PC-3 (cell line): ENCODE measurements around the gene OSBPL9. TPM values are rescaled to one million over a fixed set of nuclear protein-coding genes. Genes with fewer than 3 reads are reported as not detected.

Experiments
- ATAC-seq: fragments of 200-7000 bp; cut with Tn5 transposase; 2 replicates; pipeline ENCODE4 v1.9.1; 2020; ENCODE audit warnings: mild to moderate bottlenecking, moderate library complexity
- BruUV-seq: library from RNA; stranded (reverse); fragments of 400-500 nt; replicated peaks from 2 replicates; lab custom pipeline; 2021; lab: Mats Ljungman, UMichigan
- CTCF ChIA-PET: fragments of 300-600 bp; sonication (Branson Sonifier 250); formaldehyde crosslinking; loops from one replicate; lab custom pipeline; 2022; ENCODE audit warnings: antibody characterized with exemption; lab: Charles Lee
- POLR2A ChIA-PET: fragments of 300-600 bp; sonication (Branson Sonifier 250); formaldehyde crosslinking; loops from one replicate; lab custom pipeline; 2022; ENCODE audit warnings: antibody characterized with exemption; ENCODE audit not compliant: unreplicated experiment; lab: Charles Lee
- DNase-seq: peaks from one replicate; pipeline ENCODE4 v3.0.0-alpha.2; 2015
- H2AFZ ChIP-seq: fragments of 300-600 bp; sonication (generic); 2 replicates; pipeline ENCODE4 v1.6.0; 2016; ENCODE audit warnings: antibody characterized with exemption, low read length
- H3F3A ChIP-seq: fragments of 300-600 bp; sonication (generic); one replicate; pipeline ENCODE4 v1.6.0; 2017; ENCODE audit warnings: antibody characterized with exemption, low read length, control low read depth, mild to moderate bottlenecking; ENCODE audit not compliant: unreplicated experiment
- H3K27ac ChIP-seq: fragments of 300-600 bp; sonication (generic); 2 replicates; pipeline ENCODE4 v1.5.1; 2016; ENCODE audit warnings: mild to moderate bottlenecking, low read length
- H3K27me3 ChIP-seq: fragments of 300-600 bp; sonication (generic); 2 replicates; pipeline ENCODE4 v1.6.1; 2016; ENCODE audit warnings: low read length, mixed read lengths
- H3K36me3 ChIP-seq: fragments of 300-600 bp; sonication (generic); 2 replicates; pipeline ENCODE4 v1.6.1; 2016; ENCODE audit warnings: low read depth, mixed run types, low read length, mixed read lengths
- H3K4me1 ChIP-seq: fragments of 300-600 bp; sonication (generic); 2 replicates; pipeline ENCODE4 v1.5.1; 2016; ENCODE audit warnings: low read length; ENCODE audit not compliant: insufficient read depth
- H3K4me2 ChIP-seq: fragments of 300-600 bp; sonication (generic); 2 replicates; pipeline ENCODE4 v1.6.0; 2016; ENCODE audit warnings: low read length
- H3K4me3 ChIP-seq: fragments of 300-600 bp; sonication (generic); 2 replicates; pipeline ENCODE4 v1.5.1; 2016; ENCODE audit warnings: mild to moderate bottlenecking, low read length, mixed read lengths
- H3K79me2 ChIP-seq: fragments of 300-600 bp; sonication (generic); 2 replicates; pipeline ENCODE4 v1.6.1; 2017; ENCODE audit warnings: low read length, mixed read lengths
- H3K9ac ChIP-seq: fragments of 300-600 bp; sonication (generic); 2 replicates; pipeline ENCODE4 v1.6.0; 2016; ENCODE audit warnings: mild to moderate bottlenecking, low read length
- H3K9me2 ChIP-seq: fragments of 300-600 bp; sonication (generic); replicated peaks from 2 replicates; pipeline ENCODE4 v1.6.1; 2016; ENCODE audit warnings: mixed run types, low read length, mixed read lengths
- H3K9me3 ChIP-seq: fragments of 300-600 bp; sonication (generic); 2 replicates; pipeline ENCODE4 v1.6.1; 2016; ENCODE audit warnings: low read length, mixed read lengths
- H4K20me1 ChIP-seq: fragments of 300-600 bp; sonication (generic); 2 replicates; pipeline ENCODE4 v1.6.1; 2016; ENCODE audit warnings: low read length, mixed read lengths
- EZH2 ChIP-seq: fragments of 300-600 bp; sonication (generic); IDR thresholded peaks from one replicate; pipeline ENCODE4 v1.6.1; 2017; ENCODE audit warnings: antibody characterized with exemption, mild to moderate bottlenecking, low read length; ENCODE audit not compliant: unreplicated experiment
- EZH2phosphoT487 ChIP-seq: fragments of 300-600 bp; sonication (generic); IDR thresholded peaks from 2 replicates; pipeline ENCODE4 v1.6.1; 2018; ENCODE audit warnings: mild to moderate bottlenecking, antibody characterized with exemption, low read length, borderline replicate concordance
- intact Hi-C: fragments of 100-400 bp; cut with micrococcal nuclease; formaldehyde crosslinking; loops from 2 replicates; pipeline ENCODE4 v1.9.0; 2023
- total RNA-seq: library from RNA; depleted of rRNA; stranded (reverse); fragments of >200 nt; gene quantifications from 2 replicates; pipeline ENCODE4 v1.2.3, GENCODE V29; 2014
- TF ChIP-seq, protein P1 (sequence below): fragments of 300-600 bp; sonication (generic); conservative IDR thresholded peaks from 2 replicates; pipeline ENCODE4 v1.5.1; 2017; ENCODE audit warnings: antibody characterized with exemption, low read depth, mild to moderate bottlenecking, low read length

The OSBPL9 gene
- total RNA-seq, 1 experiment from 2014 or later: 74.7 TPM

DNA sequence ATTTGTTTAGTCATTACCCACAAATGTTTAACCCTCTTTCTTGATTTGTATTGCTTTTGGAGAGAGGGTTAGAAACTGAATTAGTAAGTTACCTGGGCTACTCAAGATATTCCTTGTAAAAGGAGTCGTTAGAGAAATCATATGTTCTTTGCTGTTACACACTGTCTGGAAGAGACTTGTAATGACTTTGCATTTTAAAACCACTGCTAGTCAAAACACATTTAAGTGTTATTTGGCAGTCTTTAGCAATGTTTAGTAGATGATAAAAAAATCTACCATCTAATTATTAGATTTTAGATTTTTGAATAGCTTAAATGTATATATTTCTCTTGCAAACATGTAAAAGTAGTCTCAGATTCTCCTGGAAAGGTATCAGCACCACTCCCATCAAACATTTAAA lies 6.6 kb downstream of the OSBPL9 start:
- Histone ChIP-seq H3K36me3 (no peaks in the 10 kb centered on the region), H3K4me2 (peak overlapping the region; percentile 76), H3K9ac (peak overlapping the region; percentile 61; the same call in 1 of the 2 replicates), H3K9me2 (no peaks in the 10 kb centered on the region), H3K4me1 (peaks cover 64% of the 10 kb centered on the region), H4K20me1 (no peaks in the 10 kb centered on the region), H3K27me3 (no peaks in the 10 kb centered on the region), H3K9me3 (no peaks in the 10 kb centered on the region), H3K4me3 (0 out of 2 replicates have a peak overlapping the region, but pooled peaks have one; percentile 17), H3F3A (no peaks in the 10 kb centered on the region), H3K79me2 (peaks cover 89% of the 10 kb centered on the region), H2AFZ (no peak overlapping the region), H3K27ac (peak overlapping the region; percentile 93)
- ATAC-seq (no peak), DNase-seq (no peak)
- TF ChIP-seq EZH2phosphoT487: no peak
- TF ChIP-seq, protein P1, sequence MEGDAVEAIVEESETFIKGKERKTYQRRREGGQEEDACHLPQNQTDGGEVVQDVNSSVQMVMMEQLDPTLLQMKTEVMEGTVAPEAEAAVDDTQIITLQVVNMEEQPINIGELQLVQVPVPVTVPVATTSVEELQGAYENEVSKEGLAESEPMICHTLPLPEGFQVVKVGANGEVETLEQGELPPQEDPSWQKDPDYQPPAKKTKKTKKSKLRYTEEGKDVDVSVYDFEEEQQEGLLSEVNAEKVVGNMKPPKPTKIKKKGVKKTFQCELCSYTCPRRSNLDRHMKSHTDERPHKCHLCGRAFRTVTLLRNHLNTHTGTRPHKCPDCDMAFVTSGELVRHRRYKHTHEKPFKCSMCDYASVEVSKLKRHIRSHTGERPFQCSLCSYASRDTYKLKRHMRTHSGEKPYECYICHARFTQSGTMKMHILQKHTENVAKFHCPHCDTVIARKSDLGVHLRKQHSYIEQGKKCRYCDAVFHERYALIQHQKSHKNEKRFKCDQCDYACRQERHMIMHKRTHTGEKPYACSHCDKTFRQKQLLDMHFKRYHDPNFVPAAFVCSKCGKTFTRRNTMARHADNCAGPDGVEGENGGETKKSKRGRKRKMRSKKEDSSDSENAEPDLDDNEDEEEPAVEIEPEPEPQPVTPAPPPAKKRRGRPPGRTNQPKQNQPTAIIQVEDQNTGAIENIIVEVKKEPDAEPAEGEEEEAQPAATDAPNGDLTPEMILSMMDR: no peak
- no TSS peak for BruUV-seq
- ChIA-PET CTCF (no interaction called here), POLR2A (no interaction called here)
- intact Hi-C loops: no loop called here

DNA sequence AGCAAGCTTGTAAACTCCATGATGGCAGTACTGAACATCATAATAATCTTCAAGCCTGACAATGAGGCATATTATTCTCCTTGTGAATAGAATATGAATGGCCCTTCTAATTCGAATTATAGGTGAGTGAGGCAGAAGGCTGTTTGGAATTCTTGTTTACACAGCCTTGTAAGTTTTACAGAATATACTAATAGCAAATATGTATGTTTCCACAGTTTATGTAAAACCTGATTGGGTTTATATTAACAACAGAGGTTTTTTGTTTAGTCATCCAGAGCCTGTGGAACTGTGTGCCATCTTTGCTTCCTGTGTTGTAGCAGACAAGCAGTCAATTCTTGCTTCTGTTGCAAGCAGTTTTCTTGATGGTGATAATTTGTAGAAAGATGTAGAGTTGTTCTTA lies 8.0 kb downstream of the OSBPL9 start:
- intact Hi-C loops: loop anchor here (1.0 to 5.0 kb wide), 2 partner anchors 67 kb away; no protein-coding TSS in a partner anchor
- Histone ChIP-seq H2AFZ (no peak overlapping the region), H3K4me2 (peak overlapping the region; percentile 24; the same call in 1 of the 2 replicates), H3K9me3 (no peaks in the 10 kb centered on the region), H3K4me3 (no peak overlapping the region), H3K79me2 (peaks cover 89% of the 10 kb centered on the region), H4K20me1 (no peaks in the 10 kb centered on the region), H3F3A (no peaks in the 10 kb centered on the region), H3K9ac (peak overlapping the region; percentile 2; the same call in 1 of the 2 replicates), H3K27ac (peak overlapping the region; percentile 54), H3K9me2 (no peaks in the 10 kb centered on the region), H3K27me3 (no peaks in the 10 kb centered on the region), H3K36me3 (no peaks in the 10 kb centered on the region), H3K4me1 (peaks cover 51% of the 10 kb centered on the region)
- BruUV-seq: no TSS peak
- TF ChIP-seq EZH2 (no peak), EZH2phosphoT487 (no peak)
- TF ChIP-seq, protein P1: no peak
- ATAC-seq (peak; percentile 69), DNase-seq (peak; percentile 56)
- ChIA-PET POLR2A (no interaction called here), CTCF (interaction anchor here (0.6 kb wide), 1 partner anchor 90 kb away, joined by 3 read pairs; no protein-coding TSS in a partner anchor)

DNA sequence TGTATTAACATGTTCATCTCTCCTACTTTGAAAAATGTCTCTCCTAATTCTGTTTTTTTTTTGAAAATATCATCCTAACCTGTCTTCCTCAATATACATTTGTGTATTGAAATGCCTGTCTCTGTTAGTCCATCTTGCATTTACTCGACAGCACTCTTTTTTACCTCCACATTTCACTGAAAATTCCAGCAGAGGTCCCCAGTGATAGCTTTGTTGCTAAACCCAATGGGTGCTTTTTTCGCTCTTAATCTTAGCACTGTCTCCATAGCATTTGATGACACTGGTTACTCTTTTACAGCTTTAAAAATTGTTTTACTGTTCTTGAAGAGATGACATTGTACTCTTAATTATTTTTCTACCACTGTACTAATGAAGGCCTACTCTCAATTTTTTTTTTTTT lies 10.8 kb downstream of the OSBPL9 start:
- ChIA-PET CTCF (interaction anchor here (0.7 kb wide), 1 partner anchor 139 kb away, joined by 3 read pairs; no protein-coding TSS in a partner anchor), POLR2A (no interaction called here)
- Histone ChIP-seq H3K79me2 (peaks cover 88% of the 10 kb centered on the region), H3K4me3 (no peak overlapping the region), H3K27ac (no peak overlapping the region), H3K27me3 (no peaks in the 10 kb centered on the region), H3K36me3 (no peaks in the 10 kb centered on the region), H3F3A (no peaks in the 10 kb centered on the region), H3K9ac (no peak overlapping the region), H3K9me3 (no peaks in the 10 kb centered on the region), H4K20me1 (no peaks in the 10 kb centered on the region), H3K4me1 (peaks cover 31% of the 10 kb centered on the region), H3K4me2 (no peak overlapping the region), H3K9me2 (no peaks in the 10 kb centered on the region), H2AFZ (no peak overlapping the region)
- DNase-seq: peak; percentile 59
- no peak for ATAC-seq
- TF ChIP-seq EZH2phosphoT487: no peak
- TF ChIP-seq, protein P1: peak; percentile 65
- BruUV-seq: no TSS peak
- intact Hi-C loops: loop anchor here (2.0 to 5.0 kb wide), 2 partner anchors 65 to 141 kb away; no protein-coding TSS in a partner anchor
